Head of caudate nucleus (tissue), 42 donors: Measurements from ENCODE around the gene NCR2.

Experiments used
- DNase-seq, 42 donors: peaks; one replicate each; pipeline versions ENCODE4 v3.0.0 to v3.0.0-alpha.2; 2020 to 2021; ENCODE audit warnings: mixed read lengths in 7 of 42
- intact Hi-C: fragments of 100-400 bp; cut with DNase I; formaldehyde crosslinking; loops from one replicate; pipeline ENCODE4 v1.15.0; 2022

NCR2 gene

GRCh38 chr6:41374618-41375590, 39.5 kb downstream of the NCR2 start:
- intact Hi-C loops: loop anchor here (5.0 kb wide), 1 partner anchor 42 kb away; no protein-coding TSS in a partner anchor
- DNase-seq: peak in 28 of 42 donors; percentile 9 to 65 (median 36)

GRCh38 chr6:41375598-41376151, 40.3 kb downstream of the NCR2 start:
- DNase-seq: no peak
- intact Hi-C loops: loop anchor here (5.0 kb wide), 1 partner anchor 42 kb away; no protein-coding TSS in a partner anchor

- intact Hi-C loops: loop anchor here (5.0 kb wide), 1 partner anchor 41 kb away; no protein-coding TSS in a partner anchor
- no peak for DNase-seq
These were observed 40.8 kb downstream of the NCR2 start for GRCh38 chr6:41376176-41376575.

GRCh38 chr6:41377071-41377470, 41.7 kb downstream of the NCR2 start:
- no peak for DNase-seq
- intact Hi-C loops: loop anchor here (5.0 kb wide), 1 partner anchor 40 kb away; no protein-coding TSS in a partner anchor

GRCh38 chr6:41379306-41379705, 43.9 kb downstream of the NCR2 start:
- intact Hi-C loops: loop anchor here (5.0 kb wide), 1 partner anchor 38 kb away; no protein-coding TSS in a partner anchor

GRCh38 chr6:41386594-41386993, 51.2 kb downstream of the NCR2 start:
- no peak for DNase-seq
- intact Hi-C loops: no loop called here

More at GRCh38 chr6:41379306-41379705, 43.9 kb downstream of the NCR2 start:
- no peak for DNase-seq

GRCh38 chr6:41392246-41392645, 56.8 kb downstream of the NCR2 start:
- intact Hi-C loops: no loop called here
- DNase-seq: no peak

- intact Hi-C loops: no loop called here
- DNase-seq: no peak
These were observed 60.9 kb downstream of the NCR2 start for GRCh38 chr6:41396335-41396734.

- intact Hi-C loops: no loop called here
- no peak for DNase-seq
These were observed 64.0 kb downstream of the NCR2 start for GRCh38 chr6:41399424-41399823.
